CD14-positive monocyte (primary cell): ENCODE results near the gene STARD5. TPM values are rescaled to one million over a fixed set of nuclear protein-coding genes. Genes with fewer than 3 reads are reported as not detected.

Experiments used
- DNase-seq, 3 donors: peaks; one replicate each; pipeline ENCODE4 v3.0.0-alpha.2; 2011 to 2022
- H2AFZ ChIP-seq: 2 replicates; pipeline ENCODE4 v1.6.0; 2012; ENCODE audit warnings: mild to moderate bottlenecking, low read depth, low read length, inconsistent platforms; ENCODE audit not compliant: insufficient read depth, poor library complexity, severe bottlenecking
- H3K27ac ChIP-seq, 2 donors: 1 replicate in 1 of 2; 2 replicates in 1 of 2; pipeline ENCODE4 v1.5.1; 2012 to 2013; ENCODE audit warnings: low read length in 2 of 2, control low read depth in 1 of 2, inconsistent platforms in 1 of 2, low read depth in 1 of 2, mild to moderate bottlenecking in 1 of 2
- H3K27me3 ChIP-seq, 2 donors: one replicate each; pipeline versions ENCODE4 v1.6.0 to v1.6.1; 2011 to 2013; ENCODE audit warnings: low read length in 2 of 2; ENCODE audit not compliant: control insufficient read depth in 2 of 2, insufficient read depth in 2 of 2
- H3K36me3 ChIP-seq, 2 donors: replicated peaks in 1 of 2; 1 replicate in 1 of 2; 2 replicates in 1 of 2; pipeline versions ENCODE4 v1.5.1 to v1.6.1; 2012 to 2013; ENCODE audit warnings: low read length in 2 of 2, control low read depth in 1 of 2, inconsistent platforms in 1 of 2, mild to moderate bottlenecking in 1 of 2; ENCODE audit not compliant: insufficient read depth in 2 of 2, control insufficient read depth in 1 of 2
- H3K4me1 ChIP-seq, 2 donors: 1 replicate in 1 of 2; 2 replicates in 1 of 2; pipeline versions ENCODE4 v1.5.1 to v1.6.1; 2012 to 2013; ENCODE audit warnings: low read length in 2 of 2, control low read depth in 1 of 2, inconsistent platforms in 1 of 2, mild to moderate bottlenecking in 1 of 2, moderate library complexity in 1 of 2; ENCODE audit not compliant: insufficient read depth in 2 of 2, control insufficient read depth in 1 of 2
- H3K4me2 ChIP-seq: replicated peaks from 2 replicates; pipeline ENCODE3; 2012; ENCODE audit warnings: low read length, moderate library complexity, mild to moderate bottlenecking; ENCODE audit not compliant: poor library complexity, severe bottlenecking; ENCODE audit errors: extremely low read depth
- H3K4me3 ChIP-seq, 3 experiments: fragments of 200-600 bp in 1 of 3; sonication (generic) in 1 of 3; replicated peaks in 1 of 3; 1 replicate in 2 of 3; 2 replicates in 1 of 3; pipeline ENCODE4 v1.5.1; 2011 to 2013; ENCODE audit warnings: low read length in 3 of 3, mild to moderate bottlenecking in 3 of 3, control low read depth in 2 of 3, low read depth in 2 of 3, inconsistent platforms in 1 of 3, moderate library complexity in 1 of 3
- H3K79me2 ChIP-seq: 2 replicates; pipeline ENCODE4 v1.6.0; 2012; ENCODE audit warnings: mild to moderate bottlenecking, control low read depth, inconsistent platforms, low read length, moderate library complexity; ENCODE audit not compliant: insufficient read depth
- H3K9ac ChIP-seq: 2 replicates; pipeline ENCODE4 v1.6.0; 2017; ENCODE audit warnings: low read length, mild to moderate bottlenecking; ENCODE audit not compliant: insufficient read depth, poor library complexity, severe bottlenecking
- H3K9me3 ChIP-seq, 2 donors: replicated peaks in 1 of 2; 1 replicate in 1 of 2; 2 replicates in 1 of 2; pipeline versions ENCODE4 v1.5.1 to v1.6.1; 2012 to 2013; ENCODE audit warnings: low read length in 2 of 2, control low read depth in 1 of 2; ENCODE audit not compliant: control insufficient read depth in 1 of 2, insufficient read depth in 1 of 2
- H4K20me1 ChIP-seq: 2 replicates; pipeline ENCODE4 v1.6.0; 2012; ENCODE audit warnings: mild to moderate bottlenecking, low read length, control low read depth, moderate library complexity; ENCODE audit not compliant: insufficient read depth
- H3K27ac Mint-ChIP-seq, 7 donors: one replicate each; pipeline ENCODE4 v1.8.0; 2020; ENCODE audit warnings: mild to moderate bottlenecking in 7 of 7, mixed read lengths in 7 of 7, moderate library complexity in 6 of 7, inconsistent platforms in 2 of 7
- H3K27me3 Mint-ChIP-seq, 3 donors: one replicate each; pipeline ENCODE4 v1.8.0; 2021 to 2022; ENCODE audit warnings: low read depth in 3 of 3, mild to moderate bottlenecking in 3 of 3, mixed read lengths in 3 of 3, moderate library complexity in 3 of 3, inconsistent platforms in 1 of 3
- H3K36me3 Mint-ChIP-seq, 2 donors: one replicate each; pipeline ENCODE4 v1.8.0; 2020; ENCODE audit warnings: mixed read lengths in 2 of 2, inconsistent platforms in 1 of 2, mild to moderate bottlenecking in 1 of 2
- H3K4me1 Mint-ChIP-seq: one replicate; pipeline ENCODE4 v1.8.0; 2020; ENCODE audit warnings: mild to moderate bottlenecking, mixed read lengths
- H3K4me3 Mint-ChIP-seq, 2 donors: one replicate each; pipeline ENCODE4 v1.8.0; 2020; ENCODE audit warnings: mild to moderate bottlenecking in 2 of 2, mixed read lengths in 2 of 2, moderate library complexity in 1 of 2
- H3K9me3 Mint-ChIP-seq, 7 donors: one replicate each; pipeline ENCODE4 v1.8.0; 2020 to 2022; ENCODE audit warnings: mixed read lengths in 7 of 7, mild to moderate bottlenecking in 6 of 7, moderate library complexity in 6 of 7, inconsistent platforms in 2 of 7
- CTCF ChIP-seq: fragments of 200-600 bp; IDR thresholded peaks from one replicate; pipeline ENCODE4 v1.8.0; 2022; ENCODE audit warnings: antibody characterized with exemption, mild to moderate bottlenecking
- WGBS: methylation state at CpG from one replicate; pipeline ENCODE4 v1.1.5; 2013; ENCODE audit warnings: missing lambda C conversion rate; ENCODE audit not compliant: insufficient coverage; 5-methylcytosine and 5-hydroxymethylcytosine counted together
- intact Hi-C, 2 donors: fragments of 100-400 bp; cut with micrococcal nuclease; formaldehyde crosslinking; loops; one replicate each; pipeline versions ENCODE4 v1.15.0 to v1.15.1; 2023
- polyA plus RNA-seq, 3 donors: library from polyadenylated mRNA; depleted of rRNA in 1 of 3; unstranded in 2 of 3; stranded (reverse) in 1 of 3; fragments of 300-500 nt in 2 of 3; fragments of >200 nt in 1 of 3; fragmentation: Illumina TruSeq in 2 of 3; gene quantifications; 1 replicate in 2 of 3; 2 replicates in 1 of 3; pipeline ENCODE4 v1.2.3, GENCODE V29; 2012 to 2021

The STARD5 gene
- polyA plus RNA-seq, 3 donors = 1.5 to 15.1 (median 2.5) TPM

GRCh38 chr15:81327516-81327915, 3.6 kb upstream of the STARD5 start:
- intact Hi-C loops = no loop called here
- Mint-ChIP-seq H3K9me3 (peaks cover 0 to 3% (median 0%) of the 10 kb centered on the region in 7 donors), H3K4me1 (peaks cover 27% of the 10 kb centered on the region), H3K27ac (no peak overlapping the region), H3K27me3 (peaks cover 1 to 6% (median 2%) of the 10 kb centered on the region in 3 donors), H3K36me3 (no peaks in the 10 kb centered on the region), H3K4me3 (no peak overlapping the region)
- Histone ChIP-seq H3K9me3 (no peaks in the 10 kb centered on the region), H3K79me2 (no peaks in the 10 kb centered on the region), H3K4me1 (peaks cover 10 to 20% of the 10 kb centered on the region in 2 donors), H4K20me1 (no peaks in the 10 kb centered on the region), H3K9ac (no peak overlapping the region), H2AFZ (no peak overlapping the region), H3K27ac (no peak overlapping the region), H3K4me3 (no peak overlapping the region), H3K4me2 (no peak overlapping the region), H3K27me3 (no peaks in the 10 kb centered on the region), H3K36me3 (no peaks in the 10 kb centered on the region)
- DNase-seq = no peak
- no peak for TF ChIP-seq CTCF
- 49% methylated on average over 2 of the region's 3 CpGs for WGBS

DNA sequence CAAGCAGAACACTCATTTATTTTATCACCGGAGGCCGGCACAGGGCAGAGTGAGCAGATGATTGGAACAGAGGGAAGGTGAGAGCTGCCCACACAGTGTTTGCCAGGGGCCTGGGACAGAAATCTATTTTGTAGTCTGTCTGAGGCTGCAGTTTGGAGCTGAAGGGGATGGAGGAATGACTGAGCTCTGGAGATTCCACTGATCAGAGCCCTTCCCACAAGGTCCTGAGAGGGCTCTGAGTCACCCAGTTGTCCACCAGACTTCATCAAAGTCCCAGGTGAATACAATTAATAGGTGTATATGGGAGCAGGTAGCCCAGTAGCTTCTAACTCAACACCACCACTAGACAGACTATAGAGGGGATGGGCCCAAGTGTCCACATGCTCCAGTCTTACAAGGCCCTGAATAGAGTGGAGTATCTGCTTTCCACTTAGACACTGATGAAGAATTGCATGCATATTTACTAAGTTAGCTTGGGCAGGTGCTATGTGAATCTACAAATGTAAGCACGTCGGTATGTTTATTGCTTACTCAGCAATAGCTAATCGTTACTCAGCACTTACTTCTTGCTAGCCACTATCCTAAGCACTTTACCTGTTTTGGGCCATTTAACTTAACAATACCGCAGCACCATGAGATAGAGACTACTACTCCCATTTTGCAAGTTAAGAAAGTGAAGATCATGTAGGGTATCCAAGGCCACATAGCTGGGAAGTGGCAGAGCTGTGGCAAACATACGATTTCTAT, 2.7 kb upstream of the STARD5 start:
- Histone ChIP-seq H3K79me2 (no peaks in the 10 kb centered on the region), H2AFZ (no peak overlapping the region), H3K36me3 (no peaks in the 10 kb centered on the region), H4K20me1 (no peaks in the 10 kb centered on the region), H3K4me3 (no peak overlapping the region), H3K27ac (no peak overlapping the region), H3K9me3 (no peaks in the 10 kb centered on the region), H3K9ac (no peak overlapping the region), H3K27me3 (no peaks in the 10 kb centered on the region), H3K4me2 (no peak overlapping the region), H3K4me1 (peaks cover 10 to 20% of the 10 kb centered on the region in 2 donors)
- H3K36me3 Mint-ChIP-seq = no peaks in the 10 kb centered on the region
- no peak for TF ChIP-seq CTCF
- H3K4me3 Mint-ChIP-seq = no peak overlapping the region
- H3K4me1 Mint-ChIP-seq = peaks cover 29% of the 10 kb centered on the region
- H3K27ac Mint-ChIP-seq = no peak overlapping the region
- intact Hi-C loops = no loop called here
- no peak for DNase-seq
- H3K9me3 Mint-ChIP-seq = peaks cover 0 to 3% (median 0%) of the 10 kb centered on the region in 7 donors
- 93% methylated on average over 3 of the region's 7 CpGs for WGBS
- peaks cover 1 to 6% (median 2%) of the 10 kb centered on the region in 3 donors for H3K27me3 Mint-ChIP-seq
